Right lobe of liver (tissue), 6 donors: ENCODE data around the gene RHPN2. TPM values are rescaled to one million over a fixed set of nuclear protein-coding genes. Genes with fewer than 3 reads are reported as not detected.
A peak's percentile ranks its signal among the peaks of the same experiment; 100 is the strongest.
"Not testable (repeated sequence)": the region's sequence is repeated elsewhere in the genome, so short reads cannot be mapped to it uniquely, and the experiment has no call there.

Experiments used
- ATAC-seq, 4 donors: fragments of 200-7000 bp; cut with Tn5 transposase; one replicate each; pipeline ENCODE4 v1.9.1; 2020; ENCODE audit warnings: mild to moderate bottlenecking in 4 of 4, moderate library complexity in 4 of 4
- DNase-seq, 3 donors: peaks; one replicate each; pipeline ENCODE4 v3.0.0-alpha.2; 2020
- H3K27ac ChIP-seq, 3 donors: fragments of 200-600 bp; one replicate each; pipeline ENCODE4 v1.8.0; 2022
- H3K27me3 ChIP-seq, 2 donors: fragments of 200-600 bp; one replicate each; pipeline ENCODE4 v1.8.0; 2022
- H3K36me3 ChIP-seq, 4 donors: fragments of 200-600 bp; sonication (generic) in 1 of 4; one replicate each; pipeline versions ENCODE4 v1.5.1 to v1.8.0; 2017 to 2022; ENCODE audit warnings: control low read depth in 1 of 4
- H3K4me1 ChIP-seq, 4 donors: fragments of 200-600 bp; sonication (generic) in 1 of 4; one replicate each; pipeline versions ENCODE4 v1.5.1 to v1.8.0; 2017 to 2022; ENCODE audit warnings: control low read depth in 1 of 4
- H3K4me3 ChIP-seq, 3 donors: fragments of 200-600 bp; one replicate each; pipeline ENCODE4 v1.8.0; 2022
- H3K9me3 ChIP-seq, 4 donors: fragments of 200-600 bp; sonication (generic) in 1 of 4; one replicate each; pipeline versions ENCODE4 v1.5.1 to v1.8.0; 2017 to 2022; ENCODE audit warnings: control low read depth in 1 of 4
- POLR2A ChIP-seq: fragments of 450-650 bp; IDR thresholded peaks from one replicate; pipeline ENCODE4 v1.6.1; 2017; ENCODE audit warnings: antibody characterized with exemption, mild to moderate bottlenecking
- WGBS: methylation state at CpG from one replicate; pipeline ENCODE4 v1.1.6; 2018; ENCODE audit warnings: low coverage, low lambda C conversion rate; ENCODE audit not compliant: insufficient coverage; ENCODE audit errors: missing lambda C conversion rate; 5-methylcytosine and 5-hydroxymethylcytosine counted together
- intact Hi-C, 2 donors: fragments of 100-400 bp; cut with DNase I; formaldehyde crosslinking; loops; one replicate each; pipeline versions ENCODE4 v1.11.2 to v1.14.1; 2022
- total RNA-seq, 6 experiments: library from RNA; depleted of rRNA in 2 of 6; stranded (reverse); fragments of >200 nt in 2 of 6; fragmentation: NEBNext Ultra II Directional in 3 of 6; extraction: Animal tissue kit (Norgen Biotek cat#: 25700) in 3 of 6; gene quantifications; one replicate each; pipeline versions ENCODE4 v1.1.0 to v1.2.4, GENCODE V29; 2016 to 2023
- TF ChIP-seq, protein P1 (sequence below), 4 donors: fragments of 200-600 bp in 3 of 4; fragments of 450-650 bp in 1 of 4; IDR thresholded peaks; one replicate each; pipeline versions ENCODE4 v1.5.1 to v1.8.0; 2016 to 2022; ENCODE audit warnings: antibody characterized with exemption in 4 of 4, mild to moderate bottlenecking in 2 of 4
- donor health status: DM: no; HTN: yes; CAD: no.
- donor health status: DM: no; HTN: no; CAD: no.
- donor health status: DM: no; HTN: no; CAD: no.
- donor health status: DM: no; HTN: yes; CAD: no.
- donor health status: DM: no; HTN: yes; CAD: no.

The RHPN2 gene
- total RNA-seq, 6 experiments from 2014 or later = 8.7 to 18.1 (median 16.4) TPM

- 81% methylated on average over 4 of the region's 11 CpGs for WGBS
- Histone ChIP-seq H3K27ac (no peak overlapping the region), H3K9me3 (no peaks in the 10 kb centered on the region), H3K4me1 (peaks cover 0 to 20% (median 6%) of the 10 kb centered on the region in 4 donors), H3K27me3 (no peaks in the 10 kb centered on the region), H3K36me3 (peaks cover 0 to 5% (median 0%) of the 10 kb centered on the region in 4 donors), H3K4me3 (no peak overlapping the region)
- TF ChIP-seq POLR2A = no peak
- TF ChIP-seq, protein P1, sequence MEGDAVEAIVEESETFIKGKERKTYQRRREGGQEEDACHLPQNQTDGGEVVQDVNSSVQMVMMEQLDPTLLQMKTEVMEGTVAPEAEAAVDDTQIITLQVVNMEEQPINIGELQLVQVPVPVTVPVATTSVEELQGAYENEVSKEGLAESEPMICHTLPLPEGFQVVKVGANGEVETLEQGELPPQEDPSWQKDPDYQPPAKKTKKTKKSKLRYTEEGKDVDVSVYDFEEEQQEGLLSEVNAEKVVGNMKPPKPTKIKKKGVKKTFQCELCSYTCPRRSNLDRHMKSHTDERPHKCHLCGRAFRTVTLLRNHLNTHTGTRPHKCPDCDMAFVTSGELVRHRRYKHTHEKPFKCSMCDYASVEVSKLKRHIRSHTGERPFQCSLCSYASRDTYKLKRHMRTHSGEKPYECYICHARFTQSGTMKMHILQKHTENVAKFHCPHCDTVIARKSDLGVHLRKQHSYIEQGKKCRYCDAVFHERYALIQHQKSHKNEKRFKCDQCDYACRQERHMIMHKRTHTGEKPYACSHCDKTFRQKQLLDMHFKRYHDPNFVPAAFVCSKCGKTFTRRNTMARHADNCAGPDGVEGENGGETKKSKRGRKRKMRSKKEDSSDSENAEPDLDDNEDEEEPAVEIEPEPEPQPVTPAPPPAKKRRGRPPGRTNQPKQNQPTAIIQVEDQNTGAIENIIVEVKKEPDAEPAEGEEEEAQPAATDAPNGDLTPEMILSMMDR (IDR thresholded peaks at IDR 0.05) = no peak
- intact Hi-C loops = no loop called here
- DNase-seq (no peak), ATAC-seq (peak in 1 of 4 donors; percentile 21)
These were observed 42.1 kb downstream of the RHPN2 start for GRCh38 chr19:33022472-33023116.

DNA sequence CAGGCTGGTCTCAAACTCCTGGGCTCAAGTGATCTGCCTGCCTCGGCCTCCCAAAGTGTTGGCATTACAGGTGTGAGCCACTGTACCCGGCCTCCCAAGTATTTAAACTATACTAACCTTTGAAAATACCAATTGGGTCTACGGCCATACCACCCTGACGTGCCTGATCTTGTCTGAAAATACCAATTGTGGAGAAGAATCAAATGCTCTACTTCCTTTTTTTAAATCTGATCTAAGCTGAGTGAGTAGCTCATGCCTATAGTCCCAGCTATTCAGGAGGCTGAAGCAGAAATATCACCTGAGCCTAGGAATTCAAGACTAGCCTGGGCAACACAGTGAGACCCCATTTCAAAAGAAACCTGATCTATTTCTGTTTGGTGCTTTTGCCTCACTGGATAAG lies 53.8 kb downstream of the RHPN2 start:
- not testable (repeated sequence) for H3K4me1 ChIP-seq

DNA sequence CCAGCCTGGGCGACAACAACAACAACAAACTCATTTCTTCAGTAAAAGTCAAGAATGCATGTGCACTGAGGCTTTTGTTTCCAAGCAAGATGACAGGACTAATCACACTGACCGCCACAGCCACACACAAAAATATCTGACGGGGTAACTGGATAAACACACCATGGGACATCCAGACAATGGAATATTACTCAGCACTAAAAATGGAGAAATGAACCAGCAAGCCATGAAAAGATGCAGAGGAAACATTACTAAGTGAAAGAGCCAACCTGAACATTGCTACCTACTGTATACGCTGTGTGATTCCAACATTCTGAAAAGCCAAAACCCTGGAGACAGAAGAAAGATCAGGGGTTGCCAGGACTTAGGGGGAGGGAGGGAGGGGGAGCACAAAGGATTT lies 56.0 kb downstream of the RHPN2 start:
- intact Hi-C loops = no loop called here
- TF ChIP-seq POLR2A = no peak
- TF ChIP-seq, protein P1 (IDR thresholded peaks at IDR 0.05) = no peak
- H3K27ac ChIP-seq = no peak overlapping the region
- no peak overlapping the region for H3K4me3 ChIP-seq
- 96% methylated on average over 3 of the region's 4 CpGs for WGBS
- peaks cover 0 to 27% (median 10%) of the 10 kb centered on the region in 4 donors for H3K36me3 ChIP-seq
- H3K4me1 ChIP-seq = peaks cover 0 to 8% (median 4%) of the 10 kb centered on the region in 4 donors
- DNase-seq = no peak
- no peaks in the 10 kb centered on the region for H3K9me3 ChIP-seq
- no peaks in the 10 kb centered on the region for H3K27me3 ChIP-seq
- ATAC-seq = no peak

More for the DNA sequence above, 53.8 kb downstream of the RHPN2 start:
- H3K27me3 ChIP-seq, intact Hi-C loops, H3K27ac ChIP-seq, DNase-seq, H3K4me3 ChIP-seq, H3K9me3 ChIP-seq, ATAC-seq: not testable (repeated sequence)
- 57% methylated on average over 1 of the region's 4 CpGs for WGBS
- peaks cover 0 to 27% (median 10%) of the 10 kb centered on the region in 4 donors for H3K36me3 ChIP-seq

GRCh38 chr19:33005440-33005839 lies 59.2 kb downstream of the RHPN2 start:
- TF ChIP-seq, protein P1 (IDR thresholded peaks at IDR 0.05) = no peak
- no peak for TF ChIP-seq POLR2A
- DNase-seq = no peak

GRCh38 chr19:33003424-33004024 lies 61.2 kb downstream of the RHPN2 start:
- DNase-seq, H3K27me3 ChIP-seq, H3K9me3 ChIP-seq, intact Hi-C loops, H3K4me3 ChIP-seq: not testable (repeated sequence)
- Histone ChIP-seq H3K27ac (peak overlapping the region in 1 of 3 donors; percentile 62), H3K36me3 (peaks cover 0 to 30% (median 6%) of the 10 kb centered on the region in 4 donors), H3K4me1 (peaks cover 0 to 27% (median 12%) of the 10 kb centered on the region in 4 donors)
- WGBS = 24% methylated on average over 6 of the region's 6 CpGs
- ATAC-seq = peak; percentile 71 to 79 (median 74)

More at GRCh38 chr19:33005440-33005839, 59.2 kb downstream of the RHPN2 start:
- Histone ChIP-seq H3K27me3 (no peaks in the 10 kb centered on the region), H3K4me1 (peaks cover 0 to 27% (median 12%) of the 10 kb centered on the region in 4 donors), H3K9me3 (no peaks in the 10 kb centered on the region), H3K36me3 (peaks cover 0 to 29% (median 8%) of the 10 kb centered on the region in 4 donors), H3K4me3 (no peak overlapping the region), H3K27ac (no peak overlapping the region)
- 54% methylated on average over 5 of the region's 5 CpGs for whole genome bisulfite sequencing
- intact Hi-C loops = no loop called here
- ATAC-seq = no peak

GRCh38 chr19:33002126-33002865 lies 62.4 kb downstream of the RHPN2 start:
- WGBS = 50% methylated on average over 1 of the region's 15 CpGs
- H3K27me3 ChIP-seq, H3K9me3 ChIP-seq, H3K4me3 ChIP-seq, intact Hi-C loops: not testable (repeated sequence)
- peak overlapping the region in 1 of 3 donors; percentile 62 for H3K27ac ChIP-seq
- peaks cover 0 to 31% (median 9%) of the 10 kb centered on the region in 4 donors for H3K36me3 ChIP-seq
- H3K4me1 ChIP-seq = peaks cover 0 to 27% (median 12%) of the 10 kb centered on the region in 4 donors
- ATAC-seq (peak; percentile 73 to 87 (median 78)), DNase-seq (peak; percentile 62 to 73 (median 72))
